Stimulated activated naive CD8-positive, alpha-beta T cell treated with anti-CD3 and anti-CD28 coated beads, Interleukin-15, amount 100 ng/mL, for 72 hours (primary cell): ENCODE results near the gene TCF23.

Experiments
- ATAC-seq: fragments of 150-1000 bp; cut with Tn5 transposase; 2 replicates; pipeline ENCODE4 v1.10.0; 2021; ENCODE audit warnings: mild to moderate bottlenecking, moderate library complexity
- DNase-seq, 2 donors: peaks; one replicate each; pipeline ENCODE4 v3.0.0; 2021 to 2022
- H3K27ac Mint-ChIP-seq, 2 donors: one replicate each; pipeline ENCODE4 v1.8.0; 2022; ENCODE audit warnings: mild to moderate bottlenecking in 2 of 2, mixed read lengths in 2 of 2, moderate library complexity in 2 of 2
- H3K27me3 Mint-ChIP-seq: one replicate; pipeline ENCODE4 v1.8.0; 2022; ENCODE audit warnings: mixed read lengths
- H3K4me1 Mint-ChIP-seq: one replicate; pipeline ENCODE4 v1.8.0; 2022; ENCODE audit warnings: mild to moderate bottlenecking, mixed read lengths
- H3K4me3 Mint-ChIP-seq, 2 donors: one replicate each; pipeline ENCODE4 v1.8.0; 2022; ENCODE audit warnings: mild to moderate bottlenecking in 2 of 2, mixed read lengths in 2 of 2, moderate library complexity in 1 of 2
- H3K9me3 Mint-ChIP-seq, 2 donors: one replicate each; pipeline ENCODE4 v1.8.0; 2022; ENCODE audit warnings: mixed read lengths in 2 of 2

The TCF23 gene

DNA sequence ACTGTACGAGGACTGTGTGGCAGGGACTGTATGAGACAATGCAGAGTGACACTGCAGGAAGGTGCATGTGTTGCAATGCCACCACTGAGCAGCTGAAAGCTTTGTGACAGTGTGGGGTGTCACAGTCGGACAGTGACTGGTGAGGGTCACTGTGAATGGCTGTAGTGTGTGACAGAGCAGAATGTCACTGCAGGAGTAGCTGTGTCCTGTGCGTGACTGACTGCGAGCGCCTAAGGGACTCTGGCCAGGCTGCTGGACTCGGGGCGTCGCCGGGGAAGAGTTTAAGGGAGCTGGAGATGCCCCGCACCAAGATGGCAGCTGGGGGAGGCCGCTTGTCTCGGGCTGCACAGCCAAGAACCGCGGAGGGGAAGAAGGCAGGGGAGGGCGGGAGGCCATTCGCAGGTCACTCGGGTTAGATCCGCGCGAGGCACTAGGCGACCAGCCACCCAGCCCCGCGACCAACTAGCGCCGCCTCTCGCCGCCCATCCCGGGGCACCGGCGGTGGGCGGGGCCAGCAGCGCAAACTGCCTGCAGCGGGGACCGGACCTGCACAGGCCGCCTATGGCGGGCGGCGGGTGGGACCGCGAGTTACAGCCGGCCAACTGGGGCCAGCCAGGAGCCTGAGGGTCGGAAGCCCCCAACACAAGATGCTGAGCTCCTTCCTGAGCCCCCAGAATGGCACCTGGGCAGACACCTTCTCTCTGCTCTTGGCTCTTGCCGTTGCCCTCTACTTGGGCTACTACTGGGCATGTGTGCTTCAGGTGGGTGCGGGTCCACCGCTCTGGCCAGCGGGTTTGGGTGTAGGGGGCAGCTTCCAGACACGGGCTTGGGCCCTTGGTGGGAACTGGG, 25.3 kb upstream of the TCF23 start, which contains the start of gene ABHD1:
Gene ABHD1 (plus strand): TSS at position 514 of the 849 bp plus-strand sequence. CDS start 134 bp downstream, at position 648.
- Mint-ChIP-seq H3K27ac (peak within 1 kb of the TSS; percentile 83 to 94), H3K4me1 (peaks cover 21% of the 10 kb centered on the region), H3K9me3 (no peaks in the 10 kb centered on the region), H3K27me3 (peaks cover 43% of the 10 kb centered on the region), H3K4me3 (peak within 1 kb of the TSS; percentile 85 to 89)
- ATAC-seq, result peak; percentile 81
- DNase-seq, result peak; percentile 52 to 56

DNA sequence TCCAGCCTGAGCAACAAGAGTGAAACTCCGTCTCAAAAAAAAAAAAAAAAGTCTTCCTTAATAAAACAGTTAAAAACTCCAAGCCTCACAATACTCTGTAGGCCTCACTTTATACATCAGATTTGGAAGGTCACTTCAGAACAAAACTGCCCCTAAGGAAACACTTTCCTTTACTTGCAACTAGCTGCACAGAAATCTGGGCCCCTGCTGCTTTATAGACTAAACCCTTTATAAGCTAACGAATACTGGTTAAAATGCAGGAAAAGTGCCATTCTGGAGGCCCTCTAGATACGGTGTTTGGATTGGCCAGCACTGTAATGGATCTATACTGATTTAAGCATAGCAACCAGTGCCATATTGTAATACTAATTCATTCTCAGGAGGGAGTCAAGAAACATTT, 23.7 kb upstream of the TCF23 start:
- Mint-ChIP-seq H3K4me1 (peaks cover 15% of the 10 kb centered on the region), H3K4me3 (no peak overlapping the region), H3K27ac (no peak overlapping the region), H3K9me3 (no peaks in the 10 kb centered on the region), H3K27me3 (peaks cover 29% of the 10 kb centered on the region)
- ATAC-seq, result no peak
- no peak for DNase-seq

DNA sequence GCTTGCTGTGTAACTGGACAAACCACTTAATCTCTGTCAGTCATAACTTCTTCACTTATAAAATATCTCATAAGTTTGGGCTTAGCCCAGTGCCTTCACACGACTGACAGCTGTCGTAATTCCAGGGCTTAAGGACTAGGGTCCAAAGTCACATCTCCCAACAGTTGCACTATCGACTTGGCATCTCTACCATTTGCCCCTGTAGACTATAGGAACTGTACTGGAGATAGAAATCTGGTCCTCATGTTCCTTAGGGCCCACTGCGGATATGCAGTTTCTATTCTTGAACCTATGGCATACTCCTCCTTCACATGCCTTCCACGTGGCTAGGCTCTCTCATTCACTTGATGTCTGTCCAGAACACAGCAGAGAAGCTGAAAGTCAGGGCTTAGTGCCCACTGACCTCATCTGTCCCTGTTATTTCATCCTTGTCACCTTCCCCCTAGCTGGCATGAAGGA, 22.5 kb upstream of the TCF23 start:
- Mint-ChIP-seq H3K9me3 (no peaks in the 10 kb centered on the region), H3K27ac (no peak overlapping the region), H3K27me3 (peaks cover 19% of the 10 kb centered on the region), H3K4me1 (peaks cover 26% of the 10 kb centered on the region), H3K4me3 (no peak overlapping the region)
- DNase-seq, result no peak
- no peak for ATAC-seq

DNA sequence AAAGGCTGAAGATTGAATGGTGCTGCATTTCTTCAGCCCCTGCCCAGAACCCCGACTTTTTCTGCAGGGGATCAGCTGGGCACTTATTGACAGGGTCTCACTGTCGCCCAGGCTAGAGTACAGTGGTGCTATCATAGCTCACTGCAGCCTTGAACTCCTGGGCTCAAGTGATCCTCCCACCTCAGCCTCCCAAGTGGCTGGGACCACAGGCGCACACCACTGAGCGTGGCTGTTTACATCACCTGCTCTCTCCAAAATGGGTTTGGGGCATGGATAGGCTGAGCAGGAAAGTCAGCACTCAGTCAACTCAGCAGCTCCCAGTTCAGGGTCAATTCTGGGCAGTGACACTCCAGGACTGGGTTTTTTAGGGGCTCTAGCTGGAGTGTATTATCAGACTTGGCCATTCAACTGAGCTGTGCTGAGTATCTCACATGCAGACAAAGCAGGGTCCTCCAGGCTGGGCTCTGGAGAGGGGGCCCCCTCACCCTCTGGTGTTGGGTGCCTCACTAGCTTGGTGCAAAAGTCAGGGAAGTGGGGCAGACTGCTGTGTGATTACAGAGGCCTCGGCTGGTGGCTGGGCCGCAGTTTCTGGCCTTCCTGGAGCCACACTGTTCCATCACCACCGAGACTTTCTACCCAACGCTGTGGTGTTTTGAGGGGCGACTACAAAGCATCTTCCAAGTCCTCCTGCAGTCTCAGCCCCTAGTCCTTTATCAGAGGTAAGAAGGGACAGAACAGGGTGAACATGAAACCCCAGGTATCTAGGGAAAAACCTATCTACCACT, 20.7 kb upstream of the TCF23 start:
- DNase-seq (no peak), ATAC-seq (no peak)
- H3K27me3 Mint-ChIP-seq, result peaks cover 1% of the 10 kb centered on the region
- no peak overlapping the region for H3K4me3 Mint-ChIP-seq
- no peak overlapping the region for H3K27ac Mint-ChIP-seq
- H3K9me3 Mint-ChIP-seq, result no peaks in the 10 kb centered on the region
- H3K4me1 Mint-ChIP-seq, result peaks cover 41% of the 10 kb centered on the region

DNA sequence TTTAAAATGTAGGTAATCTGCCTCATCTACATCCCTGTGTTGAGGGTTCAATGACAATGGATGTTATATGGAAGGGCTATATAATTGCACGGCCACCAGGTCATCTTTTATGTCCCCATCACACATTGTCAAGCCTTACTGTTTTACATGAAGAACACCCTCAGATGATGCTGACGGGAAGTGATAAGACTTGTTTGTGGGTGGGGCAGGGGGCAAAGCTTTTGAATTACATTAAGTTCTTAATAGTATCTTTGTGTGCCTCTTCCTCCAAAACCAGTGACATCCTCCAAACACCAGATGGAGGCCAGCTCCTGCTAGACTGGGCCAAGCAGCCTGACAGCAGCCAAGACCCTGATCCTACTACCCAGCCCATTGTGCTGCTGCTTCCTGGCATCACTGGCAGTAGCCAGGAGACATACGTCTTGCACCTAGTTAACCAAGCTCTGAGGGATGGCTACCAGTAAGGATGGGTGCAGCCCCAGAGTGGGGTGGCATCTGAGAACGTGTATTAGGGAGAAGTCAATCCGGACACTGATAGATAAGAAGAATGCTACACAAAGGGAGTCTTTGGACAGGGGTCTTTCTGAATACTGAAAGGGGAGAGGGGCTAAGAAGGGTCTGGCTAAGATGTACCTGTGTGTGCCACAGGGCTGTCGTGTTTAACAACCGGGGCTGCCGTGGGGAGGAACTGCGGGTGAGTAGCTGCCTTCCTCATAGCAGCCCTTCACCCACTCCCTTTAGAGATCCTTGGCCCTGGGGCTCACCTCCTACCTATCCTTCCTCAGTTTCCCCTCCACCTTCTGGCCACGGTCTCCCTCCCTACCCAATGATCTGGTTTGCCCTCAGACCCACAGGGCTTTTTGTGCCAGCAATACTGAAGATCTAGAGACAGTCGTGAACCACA, 19.9 kb upstream of the TCF23 start:
- ATAC-seq (no peak), DNase-seq (no peak)
- Mint-ChIP-seq H3K27me3 (no peaks in the 10 kb centered on the region), H3K27ac (no peak overlapping the region), H3K9me3 (no peaks in the 10 kb centered on the region), H3K4me3 (no peak overlapping the region), H3K4me1 (peaks cover 42% of the 10 kb centered on the region)

DNA sequence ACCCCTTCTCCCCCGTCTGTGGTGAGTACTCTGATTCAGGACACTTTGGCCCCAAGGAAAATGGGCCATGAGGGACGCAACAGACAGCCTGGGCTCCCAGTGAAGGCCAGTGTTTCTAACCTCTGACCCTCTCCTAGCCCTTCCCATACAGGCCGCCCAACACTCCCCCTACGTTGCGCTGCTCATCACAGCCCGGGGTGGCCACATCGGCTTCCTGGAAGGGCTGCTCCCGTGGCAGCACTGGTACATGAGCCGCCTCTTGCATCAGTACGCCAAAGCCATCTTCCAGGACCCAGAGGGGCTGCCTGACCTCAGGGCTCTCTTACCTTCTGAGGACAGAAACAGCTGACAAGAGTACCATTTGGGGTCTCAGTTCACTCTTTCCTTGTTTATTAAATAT, 18.4 kb upstream of the TCF23 start:
- no peak for ATAC-seq
- no peak for DNase-seq
- Mint-ChIP-seq H3K4me3 (no peak overlapping the region), H3K27ac (no peak overlapping the region), H3K9me3 (no peaks in the 10 kb centered on the region), H3K4me1 (peaks cover 48% of the 10 kb centered on the region), H3K27me3 (no peaks in the 10 kb centered on the region)

DNA sequence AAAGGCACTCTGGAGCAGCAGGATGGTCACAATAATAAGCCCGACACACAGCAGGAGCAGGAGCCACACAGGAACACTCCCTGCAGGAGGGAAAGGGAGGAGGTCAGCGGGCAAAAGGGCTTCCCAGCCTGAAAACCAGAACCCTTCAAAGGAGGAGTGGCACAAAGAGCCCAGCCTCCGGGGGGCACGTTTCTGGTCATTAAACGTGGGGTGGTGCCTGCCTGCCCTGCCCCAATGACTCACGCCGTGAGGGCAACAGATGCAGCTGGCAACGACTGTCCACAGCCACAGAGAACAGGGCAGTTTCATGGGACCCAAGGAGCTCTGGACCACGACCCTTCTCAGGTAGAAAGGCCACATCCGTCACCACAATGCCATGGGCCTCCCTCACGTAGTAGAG, 17.4 kb upstream of the TCF23 start:
- no peaks in the 10 kb centered on the region for H3K27me3 Mint-ChIP-seq
- no peaks in the 10 kb centered on the region for H3K9me3 Mint-ChIP-seq
- H3K27ac Mint-ChIP-seq, result no peak overlapping the region
- peaks cover 50% of the 10 kb centered on the region for H3K4me1 Mint-ChIP-seq
- DNase-seq (no peak), ATAC-seq (no peak)
- no peak overlapping the region for H3K4me3 Mint-ChIP-seq

DNA sequence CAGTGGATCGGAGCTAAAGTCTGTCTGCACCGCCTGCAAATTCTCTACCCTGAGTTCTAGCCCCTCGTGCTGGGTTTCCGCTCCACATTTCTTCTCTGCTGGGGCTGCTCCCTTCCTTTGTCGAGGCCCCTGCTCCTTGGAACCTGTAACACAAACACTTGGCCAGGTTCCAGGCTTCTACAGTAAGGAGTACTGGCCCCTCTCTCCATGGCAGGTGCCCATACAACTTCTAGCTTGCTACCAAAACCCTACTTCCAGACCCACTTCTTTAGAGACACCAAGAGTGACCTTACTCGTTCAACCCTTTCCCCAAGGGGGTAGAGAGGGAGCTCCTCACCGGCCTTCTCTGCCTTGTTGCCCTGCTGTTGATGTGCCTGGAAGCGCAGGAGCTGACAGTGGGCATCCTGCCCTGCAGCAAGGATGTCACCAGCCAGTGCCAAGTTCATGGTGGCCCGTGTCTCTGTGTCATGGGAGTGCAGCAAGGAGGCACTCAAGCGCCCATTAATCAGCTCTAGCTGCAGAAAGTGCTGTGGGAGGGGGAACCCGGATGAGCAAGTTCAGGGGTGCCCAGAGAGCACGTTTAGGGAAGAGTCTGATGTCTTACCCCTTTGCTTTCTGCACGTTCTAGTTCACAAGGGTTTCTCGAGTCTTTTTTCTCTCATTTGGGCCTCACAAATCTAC, 15.5 kb upstream of the TCF23 start:
- Mint-ChIP-seq H3K9me3 (no peaks in the 10 kb centered on the region), H3K27ac (peak overlapping the region; percentile 89 to 99), H3K4me3 (peak overlapping the region; percentile 81 to 94), H3K27me3 (no peaks in the 10 kb centered on the region), H3K4me1 (peaks cover 50% of the 10 kb centered on the region)
- DNase-seq, result peak; percentile 14 to 31
- peak; percentile 18 for ATAC-seq

DNA sequence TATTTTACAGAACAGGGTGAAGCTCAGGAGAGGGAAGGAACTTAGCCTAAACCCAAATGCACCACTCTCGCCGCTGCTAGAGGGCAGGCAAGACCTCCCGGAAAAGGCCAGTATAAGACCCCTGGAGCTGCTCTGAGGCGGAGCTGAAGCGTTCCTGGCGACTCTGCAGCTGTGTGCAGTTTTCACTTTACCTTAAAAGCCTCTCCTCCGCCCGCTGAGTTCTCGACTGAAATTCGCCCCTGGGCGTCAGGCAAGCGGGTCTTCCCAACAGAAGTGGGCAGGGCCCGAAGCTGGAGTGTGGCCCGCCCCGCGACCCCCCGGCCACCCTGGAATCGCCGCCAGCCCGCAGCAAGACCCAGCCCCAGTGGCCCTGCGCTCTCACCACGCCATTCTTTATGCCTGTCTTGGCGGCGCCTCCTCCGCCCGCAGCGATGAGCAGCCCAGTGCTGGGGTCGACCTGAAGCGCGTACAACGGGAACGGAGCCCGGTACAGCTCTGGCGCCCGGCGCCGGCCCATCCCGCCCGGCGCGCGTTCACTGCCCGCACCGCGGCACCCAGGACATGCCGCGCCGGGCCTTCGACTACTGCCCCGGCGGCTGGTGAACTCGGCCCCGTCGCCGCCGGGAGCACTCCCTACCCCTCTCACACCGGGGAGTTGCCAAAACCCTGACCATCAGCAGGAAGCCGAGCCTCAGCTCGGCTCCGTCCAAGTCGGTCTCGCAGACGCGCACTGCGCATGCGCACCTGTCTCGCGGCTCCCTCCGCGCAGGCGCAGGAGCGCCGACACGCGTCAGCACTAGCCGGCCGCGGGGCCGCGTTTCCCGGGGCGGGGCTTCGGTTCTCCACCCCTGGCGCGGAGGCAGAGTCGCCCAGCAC, 14.7 kb upstream of the TCF23 start, which contains the start of gene PREB:
Gene PREB (minus strand): TSS at position 732 of the 876 bp plus-strand sequence. CDS start 215 bp downstream, at position 517.
- no peaks in the 10 kb centered on the region for H3K27me3 Mint-ChIP-seq
- DNase-seq (peak; percentile 99), ATAC-seq (peak; percentile 94)
- peaks cover 50% of the 10 kb centered on the region for H3K4me1 Mint-ChIP-seq
- peak within 1 kb of the TSS; percentile 96 to 99 for H3K27ac Mint-ChIP-seq
- no peaks in the 10 kb centered on the region for H3K9me3 Mint-ChIP-seq
- peak within 1 kb of the TSS; percentile 81 to 94 for H3K4me3 Mint-ChIP-seq

DNA sequence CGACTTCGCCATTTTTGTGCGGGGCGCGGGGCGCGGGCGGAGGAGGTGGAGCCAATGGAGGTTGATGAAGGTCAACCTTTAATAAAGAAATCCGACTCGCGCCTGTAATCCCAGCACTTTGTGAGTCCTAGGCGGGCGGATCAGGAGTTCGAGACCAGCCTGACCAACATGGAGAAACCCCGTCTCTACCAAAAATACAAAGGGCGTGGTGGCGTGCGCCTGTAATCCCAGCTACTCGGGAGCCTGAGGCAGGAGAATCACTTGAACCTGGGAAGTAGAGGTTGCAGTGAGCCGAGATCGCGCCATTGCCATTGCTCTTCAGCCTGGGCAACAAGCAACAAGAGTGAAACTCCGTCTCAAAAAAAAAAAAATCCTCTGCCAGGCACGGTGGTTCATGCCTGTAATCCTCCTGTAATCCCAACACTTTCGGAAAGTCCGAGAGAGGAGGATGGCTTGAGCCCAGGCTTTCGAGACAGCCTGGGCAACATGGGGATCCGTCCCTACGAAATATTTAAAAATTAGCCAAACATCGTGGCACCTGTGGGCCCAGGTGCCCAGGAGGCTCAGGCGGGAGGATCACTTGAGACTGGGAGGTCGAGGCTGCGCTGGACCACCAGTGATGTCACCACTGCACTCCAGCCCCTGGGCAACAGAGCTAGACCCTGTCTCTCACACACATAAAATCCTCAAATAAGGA, 13.9 kb upstream of the TCF23 start:
- H3K4me3 Mint-ChIP-seq, result peak overlapping the region; percentile 81 to 94
- no peaks in the 10 kb centered on the region for H3K9me3 Mint-ChIP-seq
- peak overlapping the region; percentile 14 to 99 for H3K27ac Mint-ChIP-seq
- ATAC-seq, result no peak
- H3K4me1 Mint-ChIP-seq, result peaks cover 50% of the 10 kb centered on the region
- DNase-seq, result no peak
- no peaks in the 10 kb centered on the region for H3K27me3 Mint-ChIP-seq

DNA sequence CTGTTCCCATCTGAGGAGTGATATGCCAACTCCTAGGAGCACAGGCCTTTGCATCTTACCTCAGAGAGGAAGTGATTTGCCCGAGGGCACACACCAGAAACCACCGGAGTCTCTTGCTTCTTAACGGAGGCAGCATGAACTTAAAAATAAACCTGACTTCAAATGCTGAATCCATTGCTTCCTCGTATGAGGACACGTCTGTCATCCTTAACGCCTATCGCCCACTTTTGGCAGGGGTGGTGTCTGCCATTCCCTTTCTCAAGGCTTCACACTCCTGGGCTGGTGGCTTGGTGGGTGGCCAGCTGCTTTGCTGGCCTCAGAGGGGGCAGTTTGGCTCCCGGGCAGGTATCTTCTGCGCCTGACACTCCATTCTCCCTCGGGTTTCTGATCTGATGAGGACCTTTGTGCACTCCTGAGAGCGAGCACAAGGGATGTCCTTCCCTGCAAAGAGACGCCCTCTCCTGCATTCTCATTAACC, 13.3 kb upstream of the TCF23 start:
- no peak for ATAC-seq

DNA sequence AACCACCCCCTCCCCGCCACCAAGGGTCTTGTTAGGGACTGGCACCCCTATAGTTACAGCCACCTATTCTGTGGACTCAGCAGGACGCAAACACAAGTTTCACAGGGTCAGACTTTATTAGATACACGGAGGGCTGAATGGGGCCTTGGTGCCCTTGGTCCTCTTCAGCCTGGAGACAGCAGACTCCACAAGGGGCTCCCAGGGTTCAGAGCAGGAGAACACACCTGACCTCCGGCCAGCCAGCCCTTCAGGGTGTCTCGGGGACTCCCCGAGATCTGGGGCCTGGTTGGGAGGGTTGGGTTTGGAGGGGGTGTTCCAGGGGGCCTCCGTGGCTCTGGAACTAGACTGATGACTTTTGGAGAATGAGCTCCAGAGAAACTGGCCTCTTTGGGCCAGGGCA, 12.1 kb upstream of the TCF23 start:
- H3K27ac Mint-ChIP-seq, result no peak overlapping the region
- no peaks in the 10 kb centered on the region for H3K27me3 Mint-ChIP-seq
- H3K4me3 Mint-ChIP-seq, result no peak overlapping the region
- H3K9me3 Mint-ChIP-seq, result no peaks in the 10 kb centered on the region
- H3K4me1 Mint-ChIP-seq, result peaks cover 34% of the 10 kb centered on the region
- DNase-seq, result no peak
- no peak for ATAC-seq

More for the DNA sequence above, 13.3 kb upstream of the TCF23 start:
- Mint-ChIP-seq H3K27me3 (no peaks in the 10 kb centered on the region), H3K4me3 (peak overlapping the region; percentile 81 to 94), H3K4me1 (peaks cover 46% of the 10 kb centered on the region), H3K9me3 (no peaks in the 10 kb centered on the region), H3K27ac (peak overlapping the region in 1 of 2 donors; percentile 99)
- no peak for DNase-seq

DNA sequence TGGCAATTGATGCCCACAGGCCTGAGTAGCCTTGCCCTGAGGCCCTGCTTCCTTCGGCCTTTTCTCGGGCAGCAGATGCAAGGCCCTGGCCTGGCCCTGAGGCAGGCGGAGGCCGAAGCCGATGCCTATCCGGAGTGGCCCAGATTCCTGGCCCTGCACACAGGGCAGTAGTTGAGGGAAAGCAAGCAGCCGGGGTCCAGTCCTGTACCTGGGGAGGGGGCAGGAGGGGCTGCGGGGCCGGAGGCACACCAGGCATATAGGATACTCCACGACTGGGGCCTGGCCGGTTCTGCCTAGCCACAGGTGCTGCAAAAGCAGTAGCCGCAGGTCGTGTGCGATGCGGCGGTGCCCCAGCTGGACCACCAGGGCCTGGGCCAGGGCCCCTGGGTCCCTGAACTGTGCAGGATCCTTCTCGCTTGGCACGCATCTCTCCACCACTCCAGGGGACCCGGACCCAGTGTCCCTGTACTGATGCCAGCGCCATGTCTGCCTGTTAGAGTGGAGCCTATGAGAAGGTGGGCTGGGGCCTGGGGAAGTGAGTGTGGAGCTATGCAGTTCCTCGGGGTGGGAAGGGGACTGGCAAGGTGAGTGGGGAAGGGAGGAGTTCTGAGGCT, 11.4 kb upstream of the TCF23 start:
- no peaks in the 10 kb centered on the region for H3K27me3 Mint-ChIP-seq
- DNase-seq, result no peak
- H3K27ac Mint-ChIP-seq, result no peak overlapping the region
- no peak overlapping the region for H3K4me3 Mint-ChIP-seq
- no peak for ATAC-seq
- no peaks in the 10 kb centered on the region for H3K9me3 Mint-ChIP-seq
- H3K4me1 Mint-ChIP-seq, result peaks cover 28% of the 10 kb centered on the region
